Lower leg skin (tissue), 3 donors: ENCODE results near the gene KTN1.

ENCODE experiments used
- CTCF ChIP-seq, 3 donors: fragments of 450-650 bp; IDR thresholded peaks; one replicate each; pipeline ENCODE4 v1.5.1; 2016; ENCODE audit warnings: antibody characterized with exemption in 3 of 3, mild to moderate bottlenecking in 3 of 3, moderate library complexity in 2 of 3
- POLR2A ChIP-seq, 2 donors: fragments of 450-650 bp; IDR thresholded peaks; one replicate each; pipeline ENCODE4 v1.6.1; 2016 to 2017; ENCODE audit warnings: antibody characterized with exemption in 2 of 2, mild to moderate bottlenecking in 1 of 2, moderate library complexity in 1 of 2

GRCh38 chr14:55705651-55706364 is 125.8 kb downstream of the KTN1 start:
- TF ChIP-seq CTCF (IDR thresholded peaks at IDR 0.05) (no peak), POLR2A (IDR thresholded peaks at IDR 0.05) (no peak)
